Measurements from ENCODE around the gene PDE4D. TPM values are rescaled to one million over a fixed set of nuclear protein-coding genes. Genes with fewer than 3 reads are reported as not detected.
A peak's percentile ranks its signal among the peaks of the same experiment; 100 is the strongest.
"Not testable (repeated sequence)": the region's sequence is repeated elsewhere in the genome, so short reads cannot be mapped to it uniquely, and the experiment has no call there.

PDE4D gene
- total RNA-seq, 1 donor from 2014 or later, result 34.5 TPM

DNA sequence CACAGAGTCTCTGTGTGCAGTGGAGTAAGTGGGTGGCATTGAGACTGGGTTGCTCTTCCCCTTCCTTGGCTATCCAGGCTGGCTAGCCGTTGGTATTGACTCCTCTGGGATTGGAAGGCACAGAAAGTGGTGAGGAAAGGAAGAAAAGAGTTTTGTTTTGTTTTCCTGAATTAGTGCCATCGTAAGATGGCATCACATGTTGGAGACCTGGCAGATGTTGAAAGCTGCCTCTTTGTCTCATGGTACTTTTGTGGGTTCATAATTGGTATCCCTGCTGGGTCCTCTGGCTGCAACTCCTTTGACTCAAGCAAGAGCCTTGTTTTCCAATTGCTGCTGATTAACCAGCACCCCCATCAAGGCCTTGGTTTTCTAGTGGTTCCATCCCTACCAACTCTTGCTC, 293.8 kb downstream of the PDE4D start:
- no peaks in the 10 kb centered on the region for H3K4me1 ChIP-seq
- no peaks in the 10 kb centered on the region for H3K36me3 ChIP-seq
- no peaks in the 10 kb centered on the region for H3K27me3 ChIP-seq (ENCODE audit: low read depth)
- intact Hi-C loops (cut with micrococcal nuclease), result no loop called here
- no peaks in the 10 kb centered on the region for H3K9me3 ChIP-seq (replicated peaks)
- TF ChIP-seq, protein P1, sequence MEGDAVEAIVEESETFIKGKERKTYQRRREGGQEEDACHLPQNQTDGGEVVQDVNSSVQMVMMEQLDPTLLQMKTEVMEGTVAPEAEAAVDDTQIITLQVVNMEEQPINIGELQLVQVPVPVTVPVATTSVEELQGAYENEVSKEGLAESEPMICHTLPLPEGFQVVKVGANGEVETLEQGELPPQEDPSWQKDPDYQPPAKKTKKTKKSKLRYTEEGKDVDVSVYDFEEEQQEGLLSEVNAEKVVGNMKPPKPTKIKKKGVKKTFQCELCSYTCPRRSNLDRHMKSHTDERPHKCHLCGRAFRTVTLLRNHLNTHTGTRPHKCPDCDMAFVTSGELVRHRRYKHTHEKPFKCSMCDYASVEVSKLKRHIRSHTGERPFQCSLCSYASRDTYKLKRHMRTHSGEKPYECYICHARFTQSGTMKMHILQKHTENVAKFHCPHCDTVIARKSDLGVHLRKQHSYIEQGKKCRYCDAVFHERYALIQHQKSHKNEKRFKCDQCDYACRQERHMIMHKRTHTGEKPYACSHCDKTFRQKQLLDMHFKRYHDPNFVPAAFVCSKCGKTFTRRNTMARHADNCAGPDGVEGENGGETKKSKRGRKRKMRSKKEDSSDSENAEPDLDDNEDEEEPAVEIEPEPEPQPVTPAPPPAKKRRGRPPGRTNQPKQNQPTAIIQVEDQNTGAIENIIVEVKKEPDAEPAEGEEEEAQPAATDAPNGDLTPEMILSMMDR (IDR thresholded peaks at IDR 0.05; ENCODE audit: borderline replicate concordance), result no peak
- H3K27ac ChIP-seq (replicated peaks), result no peak overlapping the region
- H3K4me3 ChIP-seq, result no peak overlapping the region
- no peak for DNase-seq

DNA sequence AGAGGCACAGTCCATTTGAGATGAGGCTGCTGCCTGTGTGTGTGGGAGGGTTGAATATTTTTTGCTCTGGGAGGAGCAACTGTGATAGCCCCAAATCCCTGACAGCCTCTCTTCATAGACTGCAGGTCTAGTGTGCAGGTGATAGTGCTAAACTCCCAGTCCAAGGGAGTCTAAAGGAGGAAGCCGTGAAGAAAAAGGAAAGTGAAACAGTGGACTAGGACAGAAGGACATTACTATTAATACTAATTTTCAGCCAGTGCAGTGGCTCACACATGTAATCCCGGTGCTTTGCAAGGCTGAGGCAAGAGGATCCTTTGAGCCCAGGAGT, 295.0 kb downstream of the PDE4D start:
- TF ChIP-seq, protein P1 (IDR thresholded peaks at IDR 0.05; ENCODE audit: borderline replicate concordance), result no peak
- H3K4me1 ChIP-seq, result no peaks in the 10 kb centered on the region
- no peak for DNase-seq
- no peak overlapping the region for H3K27ac ChIP-seq (replicated peaks)
- intact Hi-C loops (cut with micrococcal nuclease), result no loop called here
- no peaks in the 10 kb centered on the region for H3K36me3 ChIP-seq
- H3K4me3 ChIP-seq, result peak overlapping the region; percentile 41
- no peaks in the 10 kb centered on the region for H3K9me3 ChIP-seq (replicated peaks)
- H3K27me3 ChIP-seq (ENCODE audit: low read depth), result no peaks in the 10 kb centered on the region

DNA sequence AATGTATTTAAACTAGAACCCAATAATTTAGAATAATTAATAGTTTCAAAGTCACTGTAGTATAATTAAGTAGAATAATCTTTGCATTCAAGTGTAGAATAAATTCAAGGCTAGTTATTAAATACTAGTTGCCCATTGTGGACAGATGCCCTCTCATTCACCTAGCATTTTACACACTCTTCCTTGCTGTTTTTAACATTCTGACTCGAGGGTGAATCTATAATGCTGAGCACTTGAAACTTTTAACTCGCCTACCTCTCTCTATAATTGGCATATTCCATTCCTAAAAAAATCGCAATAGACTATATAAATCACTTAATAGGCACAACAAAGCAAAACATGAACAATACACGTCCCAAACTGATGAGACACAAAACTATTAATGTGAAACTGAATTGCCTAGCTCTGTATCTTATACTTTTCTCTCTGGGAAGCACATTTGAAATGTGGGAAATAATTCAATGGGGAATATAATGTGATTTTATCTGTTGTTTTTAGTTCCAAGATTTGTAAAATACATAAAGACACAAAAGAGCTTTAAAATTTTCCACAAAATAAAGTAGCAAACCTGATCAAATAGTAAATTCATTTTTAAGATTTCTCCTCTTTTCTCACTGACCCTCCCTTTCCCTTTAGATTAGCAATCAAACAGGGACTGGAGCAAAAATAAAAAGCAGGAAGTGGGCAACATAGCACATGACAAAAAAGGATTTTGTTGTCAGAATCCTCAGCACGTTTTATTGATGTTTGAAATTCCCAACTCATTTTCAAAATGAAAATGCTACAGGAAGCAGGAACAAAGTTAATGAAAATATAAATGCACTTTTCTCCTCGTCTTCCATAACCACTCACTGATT, 295.6 kb downstream of the PDE4D start:
- intact Hi-C loops (cut with micrococcal nuclease), result no loop called here

DNA sequence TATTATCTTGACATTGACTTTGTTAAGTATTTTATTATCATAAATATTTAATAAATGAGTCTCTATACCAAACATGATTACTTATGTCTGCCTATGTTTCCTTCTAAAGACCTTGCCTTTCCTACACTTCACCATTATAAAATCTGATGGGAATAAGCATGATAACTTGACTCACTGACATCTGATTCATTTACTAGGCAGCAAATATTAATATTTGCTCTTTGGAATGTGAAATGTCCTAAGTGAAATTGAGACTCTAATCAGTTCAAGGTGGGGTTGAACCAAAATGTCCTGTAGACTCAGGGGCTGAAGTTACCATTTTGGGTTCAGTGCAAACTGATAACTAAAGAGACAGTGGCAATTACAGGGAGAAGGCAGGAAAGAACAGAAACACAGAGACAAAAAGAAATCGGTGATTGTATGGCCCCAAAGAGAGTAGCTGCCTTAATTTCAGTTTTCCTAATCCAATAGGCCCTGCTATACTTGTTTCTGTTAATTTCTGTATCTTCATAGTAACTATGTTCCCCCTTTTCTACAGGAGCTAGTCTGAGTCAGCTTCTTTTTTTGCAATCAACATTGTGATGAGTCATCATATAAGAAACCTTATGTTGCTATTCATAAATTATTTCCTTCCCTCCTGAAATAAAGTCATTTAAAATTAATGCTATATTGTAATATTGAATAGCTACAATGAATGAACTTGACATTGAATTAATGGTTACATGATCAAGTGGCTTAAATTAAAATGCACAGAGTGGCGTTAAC, 296.8 kb downstream of the PDE4D start:
- intact Hi-C loops (cut with micrococcal nuclease), result no loop called here
- no peak for DNase-seq
- H3K27ac ChIP-seq (replicated peaks), result no peak overlapping the region
- no peak overlapping the region for H3K4me3 ChIP-seq
- TF ChIP-seq, protein P1 (IDR thresholded peaks at IDR 0.05; ENCODE audit: borderline replicate concordance), result no peak
- H3K4me1 ChIP-seq, result no peaks in the 10 kb centered on the region
- no peaks in the 10 kb centered on the region for H3K27me3 ChIP-seq (ENCODE audit: low read depth)
- no peaks in the 10 kb centered on the region for H3K9me3 ChIP-seq (replicated peaks)
- no peaks in the 10 kb centered on the region for H3K36me3 ChIP-seq

More for the DNA sequence above, 295.6 kb downstream of the PDE4D start:
- Histone ChIP-seq H3K9me3 (replicated peaks) (no peaks in the 10 kb centered on the region), H3K4me1 (no peaks in the 10 kb centered on the region), H3K36me3 (no peaks in the 10 kb centered on the region), H3K27ac (replicated peaks) (no peak overlapping the region), H3K4me3 (peak overlapping the region; percentile 41), H3K27me3 (ENCODE audit: low read depth) (no peaks in the 10 kb centered on the region)
- TF ChIP-seq, protein P1 (IDR thresholded peaks at IDR 0.05; ENCODE audit: borderline replicate concordance), result no peak
- DNase-seq, result no peak

DNA sequence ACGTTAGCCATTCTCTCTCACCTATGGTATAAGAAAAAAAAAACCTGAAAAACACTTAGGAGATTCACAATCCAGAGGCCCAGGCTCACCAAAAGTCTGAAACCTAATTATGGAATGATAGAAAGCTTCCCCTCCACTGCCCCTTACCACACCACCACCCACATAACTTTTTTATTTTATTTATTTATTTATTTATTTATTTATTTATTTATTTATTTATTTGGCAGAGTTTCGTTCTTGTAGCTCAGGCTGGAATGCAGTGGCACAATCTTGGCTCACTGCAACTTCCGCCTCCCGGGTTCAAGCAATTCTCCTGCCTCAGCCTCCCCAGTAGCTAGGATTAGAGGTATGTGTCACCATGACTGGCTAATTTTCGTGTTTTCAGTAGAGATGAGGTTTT, 299.4 kb downstream of the PDE4D start:
- H3K4me1 ChIP-seq; H3K27me3 ChIP-seq (ENCODE audit: low read depth); H3K36me3 ChIP-seq; H3K4me3 ChIP-seq; intact Hi-C loops (cut with micrococcal nuclease); H3K27ac ChIP-seq (replicated peaks); DNase-seq; H3K9me3 ChIP-seq (replicated peaks): not testable (repeated sequence)

Measured in left ventricle myocardium inferior (tissue), 1 donor.